Right atrium auricular region (tissue), 2 donors: ENCODE data around the gene SAMD14. TPM values are rescaled to one million over a fixed set of nuclear protein-coding genes. Genes with fewer than 3 reads are reported as not detected.

Experiments
- DNase-seq: peaks from one replicate; pipeline ENCODE4 v3.0.0-alpha.2; 2019; ENCODE audit warnings: low spot score
- H3K27ac ChIP-seq, 2 donors: fragments of 200-600 bp; sonication (generic); 1 replicate in 1 of 2; 2 replicates in 1 of 2; pipeline ENCODE4 v1.5.1; 2016 to 2019
- H3K27me3 ChIP-seq, 2 donors: fragments of 200-600 bp; sonication (generic); one replicate each; pipeline versions ENCODE4 v1.5.1 to v1.6.0; 2017 to 2019
- H3K36me3 ChIP-seq: fragments of 200-600 bp; sonication (generic); one replicate; pipeline ENCODE4 v1.5.1; 2016
- H3K4me1 ChIP-seq, 2 donors: fragments of 200-600 bp; sonication (generic); one replicate each; pipeline versions ENCODE4 v1.5.1 to v1.6.0; 2017 to 2019
- H3K4me3 ChIP-seq, 2 donors: fragments of 200-600 bp; sonication (generic); 1 replicate in 1 of 2; 2 replicates in 1 of 2; pipeline ENCODE4 v1.5.1; 2017 to 2019; ENCODE audit warnings: mild to moderate bottlenecking in 1 of 2, moderate library complexity in 1 of 2
- H3K9me3 ChIP-seq, 2 donors: fragments of 200-600 bp; sonication (generic); one replicate each; pipeline ENCODE4 v1.5.1; 2019
- total RNA-seq, 2 donors: library from RNA; depleted of rRNA; stranded (reverse); fragments of >200 nt; gene quantifications; one replicate each; pipeline ENCODE4 v1.1.0, GENCODE V29; 2016
- TF ChIP-seq, protein P1 (sequence below), 2 donors: fragments of 200-600 bp; sonication (generic); IDR thresholded peaks; one replicate each; pipeline ENCODE4 v1.5.1; 2019; ENCODE audit warnings: antibody characterized with exemption in 2 of 2

The SAMD14 gene
- total RNA-seq, 2 donors from 2014 or later = 0.78 to 1.1 TPM

DNA sequence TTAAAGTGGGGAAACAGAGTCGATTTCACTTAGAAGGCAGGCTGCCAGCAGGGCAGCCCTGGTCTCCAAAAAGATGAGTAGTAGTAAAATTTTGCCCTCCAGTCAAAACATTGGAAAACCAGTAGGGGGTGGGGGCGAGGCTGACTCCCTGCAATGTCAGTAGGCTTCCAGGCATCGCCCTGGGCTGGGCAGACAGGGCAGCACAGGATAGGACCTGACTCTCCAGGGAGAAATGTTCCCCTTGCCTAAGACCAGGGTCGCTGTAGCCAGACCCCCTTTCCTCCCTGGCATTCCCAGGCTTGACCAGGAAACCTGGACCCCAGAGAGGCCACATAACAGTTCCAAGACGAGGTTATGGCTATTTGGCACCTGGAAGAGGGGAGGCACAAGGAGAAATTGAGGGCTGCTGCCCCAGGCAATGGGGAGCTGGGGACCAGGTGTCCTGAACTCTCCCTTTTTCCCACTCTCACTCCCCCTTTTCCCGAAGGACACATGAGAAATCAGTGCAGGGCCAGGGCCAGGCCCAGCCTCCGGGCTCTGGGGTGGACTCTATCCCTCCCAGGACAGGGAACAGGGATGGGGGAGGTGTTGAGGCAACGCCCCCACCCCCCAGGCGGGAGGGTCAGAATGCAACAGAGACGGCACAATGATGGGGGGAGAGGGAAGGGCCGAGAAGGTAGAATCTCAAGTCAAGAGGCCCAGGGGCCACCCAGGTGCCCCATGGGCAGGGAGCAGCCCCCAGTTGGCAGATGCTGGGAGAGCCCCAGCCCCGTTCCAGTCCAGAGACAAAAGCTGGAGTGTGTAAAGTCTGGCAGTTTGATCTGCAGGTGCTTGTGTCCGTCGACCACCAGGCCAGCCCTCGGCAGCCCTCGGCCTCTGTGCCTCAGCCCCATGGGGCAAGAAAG lies 4.5 kb upstream of the SAMD14 start:
- Histone ChIP-seq H3K36me3 (peaks cover 56% of the 10 kb centered on the region), H3K9me3 (no peaks in the 10 kb centered on the region), H3K27ac (peak overlapping the region; percentile 77 to 88), H3K4me1 (peaks cover 0 to 45% of the 10 kb centered on the region in 2 donors), H3K4me3 (no peak overlapping the region), H3K27me3 (no peaks in the 10 kb centered on the region)
- TF ChIP-seq, protein P1, sequence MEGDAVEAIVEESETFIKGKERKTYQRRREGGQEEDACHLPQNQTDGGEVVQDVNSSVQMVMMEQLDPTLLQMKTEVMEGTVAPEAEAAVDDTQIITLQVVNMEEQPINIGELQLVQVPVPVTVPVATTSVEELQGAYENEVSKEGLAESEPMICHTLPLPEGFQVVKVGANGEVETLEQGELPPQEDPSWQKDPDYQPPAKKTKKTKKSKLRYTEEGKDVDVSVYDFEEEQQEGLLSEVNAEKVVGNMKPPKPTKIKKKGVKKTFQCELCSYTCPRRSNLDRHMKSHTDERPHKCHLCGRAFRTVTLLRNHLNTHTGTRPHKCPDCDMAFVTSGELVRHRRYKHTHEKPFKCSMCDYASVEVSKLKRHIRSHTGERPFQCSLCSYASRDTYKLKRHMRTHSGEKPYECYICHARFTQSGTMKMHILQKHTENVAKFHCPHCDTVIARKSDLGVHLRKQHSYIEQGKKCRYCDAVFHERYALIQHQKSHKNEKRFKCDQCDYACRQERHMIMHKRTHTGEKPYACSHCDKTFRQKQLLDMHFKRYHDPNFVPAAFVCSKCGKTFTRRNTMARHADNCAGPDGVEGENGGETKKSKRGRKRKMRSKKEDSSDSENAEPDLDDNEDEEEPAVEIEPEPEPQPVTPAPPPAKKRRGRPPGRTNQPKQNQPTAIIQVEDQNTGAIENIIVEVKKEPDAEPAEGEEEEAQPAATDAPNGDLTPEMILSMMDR (IDR thresholded peaks at IDR 0.05) = peak in 1 of 2 donors; percentile 10
- no peak for DNase-seq

DNA sequence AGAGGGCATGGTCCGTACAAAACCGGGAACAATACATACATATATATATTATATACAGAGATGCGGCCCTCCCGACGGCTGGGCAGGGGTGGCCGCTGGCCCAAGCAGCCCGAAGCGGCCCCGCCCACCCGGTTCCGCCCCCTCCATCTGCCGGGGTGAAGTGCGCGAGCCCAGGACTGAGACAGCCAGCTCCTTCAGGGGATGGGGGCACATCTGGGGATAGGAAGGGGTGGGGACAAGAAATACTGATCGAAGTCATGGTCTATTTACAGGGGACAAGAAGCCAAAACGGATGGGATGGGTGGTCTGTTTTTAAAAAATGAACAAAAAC lies 3.8 kb upstream of the SAMD14 start:
- no peaks in the 10 kb centered on the region for H3K9me3 ChIP-seq
- no peak overlapping the region for H3K4me3 ChIP-seq
- H3K27me3 ChIP-seq = no peaks in the 10 kb centered on the region
- DNase-seq = no peak
- H3K27ac ChIP-seq = peak overlapping the region; percentile 77 to 88
- TF ChIP-seq, protein P1 (IDR thresholded peaks at IDR 0.05) = no peak
- peaks cover 49% of the 10 kb centered on the region for H3K36me3 ChIP-seq
- peaks cover 0 to 52% of the 10 kb centered on the region in 2 donors for H3K4me1 ChIP-seq

DNA sequence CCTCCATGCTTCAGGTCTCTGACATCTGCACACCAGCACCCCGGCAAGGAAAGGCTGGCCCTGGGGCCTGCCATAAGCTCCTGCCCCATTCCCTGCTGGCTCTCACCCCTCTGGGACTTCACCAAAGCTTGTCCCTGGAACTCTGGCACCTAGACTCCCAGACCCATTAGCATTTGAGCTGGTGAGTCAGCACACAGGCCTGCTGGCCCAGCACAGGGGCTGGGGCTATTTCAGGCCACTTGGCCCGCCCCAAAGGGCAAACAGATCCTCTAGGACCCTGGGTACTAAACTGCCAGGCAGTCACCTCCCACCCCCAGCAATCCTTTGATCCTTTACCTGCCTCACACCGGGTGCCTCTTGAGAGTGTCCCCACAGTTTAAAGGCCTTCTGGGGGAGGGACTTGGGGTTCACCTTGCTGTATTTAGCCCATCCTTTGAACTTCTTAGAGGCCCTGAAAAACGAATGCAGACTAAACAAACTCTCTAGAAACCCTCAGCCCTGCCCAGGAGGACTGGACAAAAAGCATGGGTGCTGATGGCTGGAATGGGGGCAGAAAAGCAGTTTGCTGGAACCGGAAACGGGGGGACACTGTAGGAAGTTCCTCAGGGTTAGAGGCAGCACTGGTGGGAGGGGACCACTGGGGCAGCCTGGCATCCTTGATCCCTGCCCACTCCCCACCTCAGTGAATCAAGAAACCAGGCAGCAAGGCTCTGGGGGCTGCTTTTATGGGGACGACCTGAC lies 3.2 kb upstream of the SAMD14 start:
- no peak overlapping the region for H3K4me3 ChIP-seq
- no peaks in the 10 kb centered on the region for H3K9me3 ChIP-seq
- peak overlapping the region; percentile 77 to 88 for H3K27ac ChIP-seq
- no peaks in the 10 kb centered on the region for H3K27me3 ChIP-seq
- DNase-seq = no peak
- peaks cover 0 to 58% of the 10 kb centered on the region in 2 donors for H3K4me1 ChIP-seq
- TF ChIP-seq, protein P1 (IDR thresholded peaks at IDR 0.05) = no peak
- peaks cover 44% of the 10 kb centered on the region for H3K36me3 ChIP-seq

DNA sequence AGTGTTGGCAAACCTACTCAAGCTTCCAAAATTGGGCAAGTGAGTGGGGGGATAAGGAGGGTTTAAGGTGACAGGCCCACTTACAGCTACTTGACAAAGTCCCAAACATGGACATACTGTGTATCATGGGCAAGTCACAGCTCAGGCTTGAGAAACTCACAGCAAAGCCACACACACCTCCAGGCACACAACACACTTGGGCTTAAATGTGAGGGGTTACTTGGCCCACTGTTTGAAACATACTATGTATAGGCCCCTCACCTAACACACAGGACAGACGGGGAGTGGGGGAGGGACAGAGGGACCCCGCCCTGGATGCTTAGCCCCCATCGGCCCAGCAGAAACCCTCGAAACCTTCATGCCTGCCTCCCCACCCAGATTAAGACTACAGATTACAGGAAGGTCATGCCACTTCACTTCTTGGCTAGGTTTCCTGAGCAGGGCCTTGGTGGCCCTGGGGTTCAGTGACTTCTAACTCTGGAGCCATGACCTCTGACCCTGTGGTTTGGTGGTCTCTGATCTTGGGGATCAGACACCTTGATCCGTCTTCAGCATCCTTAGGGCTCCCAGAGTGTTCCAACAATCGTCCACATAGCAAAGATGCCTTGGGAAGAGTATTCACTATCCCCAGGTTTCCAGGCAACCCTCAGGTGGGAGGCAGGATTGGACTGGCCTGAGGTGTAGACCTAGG lies 2.3 kb upstream of the SAMD14 start:
- TF ChIP-seq, protein P1 (IDR thresholded peaks at IDR 0.05) = no peak
- Histone ChIP-seq H3K4me1 (peaks cover 0 to 60% of the 10 kb centered on the region in 2 donors), H3K9me3 (no peaks in the 10 kb centered on the region), H3K27me3 (no peaks in the 10 kb centered on the region), H3K4me3 (no peak overlapping the region), H3K36me3 (peaks cover 34% of the 10 kb centered on the region), H3K27ac (peak overlapping the region; percentile 77 to 88)
- no peak for DNase-seq

DNA sequence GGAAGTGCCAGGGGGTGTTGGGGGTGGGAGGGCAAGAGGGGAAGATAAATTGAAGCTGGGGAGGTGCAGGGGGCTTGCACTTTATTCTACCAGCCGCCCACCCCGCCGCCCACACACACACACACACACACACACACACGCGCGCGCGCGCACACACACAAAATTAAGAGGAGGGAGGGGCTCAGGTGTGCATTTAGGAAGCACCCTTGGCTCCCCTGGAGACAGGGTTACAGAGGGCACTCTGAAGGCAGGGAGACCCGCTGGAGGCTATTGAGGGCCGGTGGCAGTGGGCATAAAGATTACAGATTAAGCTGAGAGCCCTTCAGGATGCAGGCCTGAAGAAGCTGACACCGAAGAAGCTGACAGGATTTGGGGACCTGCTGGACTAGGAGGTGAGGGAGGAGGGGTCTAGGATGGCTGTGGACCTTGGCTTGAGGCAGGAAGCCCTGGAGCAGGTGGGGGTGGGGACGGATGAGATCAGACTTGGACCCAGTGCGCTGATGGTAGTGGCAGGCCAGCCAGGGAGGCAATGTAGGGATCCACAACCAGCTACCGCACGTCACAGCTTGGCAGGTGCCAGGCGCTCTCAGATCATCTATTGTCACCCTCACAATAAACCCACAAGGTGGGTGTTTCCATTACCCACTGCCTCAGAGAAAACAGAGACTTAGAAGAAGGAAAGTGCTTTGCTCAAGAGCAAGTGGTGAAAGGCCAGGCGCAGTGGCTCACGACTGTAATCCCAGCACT lies 772 bp upstream of the SAMD14 start:
- H3K27me3 ChIP-seq = no peaks in the 10 kb centered on the region
- H3K27ac ChIP-seq = peak overlapping the region in 1 of 2 donors; percentile 46
- H3K4me3 ChIP-seq = peak overlapping the region in 1 of 2 donors; percentile 57
- TF ChIP-seq, protein P1 (IDR thresholded peaks at IDR 0.05) = no peak
- no peaks in the 10 kb centered on the region for H3K9me3 ChIP-seq
- H3K36me3 ChIP-seq = peaks cover 19% of the 10 kb centered on the region
- no peak for DNase-seq
- peaks cover 0 to 60% of the 10 kb centered on the region in 2 donors for H3K4me1 ChIP-seq
